HG03460 (cell line): ENCODE measurements around the gene PAPPA2.

Experiments
- ATAC-seq: cut with Tn5 transposase; IDR thresholded peaks from one replicate; pipeline ENCODE4 v1.9.1; 2021; ENCODE audit not compliant: unreplicated experiment

Gene PAPPA2

GRCh38 chr1:176847052-176847451 is 384.1 kb downstream of the PAPPA2 start:
- no peak for ATAC-seq

GRCh38 chr1:176849281-176849680 is 386.3 kb downstream of the PAPPA2 start:
- no peak for ATAC-seq

- no peak for ATAC-seq
Measured at GRCh38 chr1:176850871-176851270, 387.9 kb downstream of the PAPPA2 start.

- no peak for ATAC-seq
Measured at GRCh38 chr1:176852124-176852523, 389.1 kb downstream of the PAPPA2 start.

- ATAC-seq, result no peak
Measured at GRCh38 chr1:176853503-176853902, 390.5 kb downstream of the PAPPA2 start.

GRCh38 chr1:176854121-176854520 is 391.1 kb downstream of the PAPPA2 start:
- no peak for ATAC-seq

GRCh38 chr1:176854758-176855745 is 392.1 kb downstream of the PAPPA2 start:
- no peak for ATAC-seq

GRCh38 chr1:176857632-176858031 is 394.7 kb downstream of the PAPPA2 start:
- ATAC-seq, result no peak

- no peak for ATAC-seq
Measured at GRCh38 chr1:176858433-176858916, 395.5 kb downstream of the PAPPA2 start.

GRCh38 chr1:176863613-176864012 is 400.6 kb downstream of the PAPPA2 start:
- ATAC-seq, result no peak

GRCh38 chr1:176864211-176864610 is 401.2 kb downstream of the PAPPA2 start:
- no peak for ATAC-seq

GRCh38 chr1:176866011-176866714 is 403.2 kb downstream of the PAPPA2 start:
- ATAC-seq, result no peak

- no peak for ATAC-seq
Measured at GRCh38 chr1:176869577-176869976, 406.6 kb downstream of the PAPPA2 start.

- ATAC-seq, result no peak
Measured at GRCh38 chr1:176876966-176877515, 414.1 kb downstream of the PAPPA2 start.

GRCh38 chr1:176877557-176877956 is 414.6 kb downstream of the PAPPA2 start:
- no peak for ATAC-seq

GRCh38 chr1:176878750-176879536 is 416.0 kb downstream of the PAPPA2 start:
- ATAC-seq, result no peak

GRCh38 chr1:176879784-176880620 is 417.0 kb downstream of the PAPPA2 start:
- no peak for ATAC-seq

GRCh38 chr1:176880955-176881595 is 418.1 kb downstream of the PAPPA2 start:
- no peak for ATAC-seq

GRCh38 chr1:176884286-176884685 is 421.3 kb downstream of the PAPPA2 start:
- no peak for ATAC-seq
